Heart right ventricle (tissue), 16 donors: ENCODE data around the gene SELENBP1. TPM values are rescaled to one million over a fixed set of nuclear protein-coding genes. Genes with fewer than 3 reads are reported as not detected.

ENCODE experiments used
- ATAC-seq, 8 donors: fragments of 200-7000 bp; cut with Tn5 transposase; one replicate each; pipeline ENCODE4 v1.9.1; 2020; ENCODE audit warnings: mild to moderate bottlenecking in 8 of 8, moderate library complexity in 8 of 8, moderate number of reproducible peaks in 1 of 8
- DNase-seq, 2 donors: peaks; one replicate each; pipeline ENCODE4 v3.0.0-alpha.2; 2020
- H3K27ac ChIP-seq, 10 donors: fragments of 200-600 bp; sonication (generic) in 2 of 10; one replicate each; pipeline versions ENCODE4 v1.5.0 to v1.8.0; 2020 to 2022; ENCODE audit warnings: mild to moderate bottlenecking in 3 of 10
- H3K27me3 ChIP-seq, 7 donors: fragments of 200-600 bp; one replicate each; pipeline ENCODE4 v1.8.0; 2021 to 2022; ENCODE audit warnings: mild to moderate bottlenecking in 2 of 7
- H3K36me3 ChIP-seq, 9 donors: fragments of 200-600 bp; sonication (generic) in 1 of 9; one replicate each; pipeline versions ENCODE4 v1.5.0 to v1.8.0; 2020 to 2022; ENCODE audit warnings: mild to moderate bottlenecking in 2 of 9
- H3K4me1 ChIP-seq, 9 donors: fragments of 200-600 bp; sonication (generic) in 1 of 9; one replicate each; pipeline versions ENCODE4 v1.5.0 to v1.8.0; 2020 to 2022; ENCODE audit warnings: mild to moderate bottlenecking in 4 of 9
- H3K4me3 ChIP-seq, 10 donors: fragments of 200-600 bp; sonication (generic) in 2 of 10; one replicate each; pipeline versions ENCODE4 v1.5.0 to v1.8.0; 2020 to 2022; ENCODE audit warnings: mild to moderate bottlenecking in 7 of 10, moderate library complexity in 2 of 10
- H3K9me3 ChIP-seq, 11 donors: fragments of 200-600 bp in 10 of 11; sonication (generic) in 2 of 11; one replicate each; pipeline versions ENCODE4 v1.5.0 to v1.8.0; 2013 to 2022; ENCODE audit warnings: mild to moderate bottlenecking in 2 of 11, control low read depth in 1 of 11, moderate library complexity in 1 of 11
- CTCF ChIP-seq, 9 donors: fragments of 200-600 bp; sonication (generic) in 2 of 9; IDR thresholded peaks; one replicate each; pipeline versions ENCODE4 v1.5.0 to v1.8.0; 2021 to 2022; ENCODE audit warnings: antibody characterized with exemption in 9 of 9, mild to moderate bottlenecking in 5 of 9, moderate library complexity in 1 of 9
- WGBS, 2 donors: extraction: QIAGEN DNeasy Blood & Tissue Kit; methylation state at CpG; one replicate each; pipeline ENCODE4 v1.1.7; 2013; ENCODE audit warnings: inconsistent platforms in 1 of 2; 5-methylcytosine and 5-hydroxymethylcytosine counted together
- intact Hi-C, 10 donors: fragments of 100-400 bp; cut with DNase I; formaldehyde crosslinking; loops; one replicate each; pipeline versions ENCODE4 v1.11.1 to v1.14.2; 2022
- polyA plus RNA-seq, 2 donors: library from polyadenylated mRNA; stranded (reverse); fragments of 200-250 nt; gene quantifications; one replicate each; pipeline ENCODE4 v1.2.3, GENCODE V29; 2013
- total RNA-seq, 10 donors: library from RNA; stranded (reverse); fragmentation: NEBNext Ultra II Directional in 3 of 10; extraction: Animal tissue kit (Norgen Biotek cat#: 25700) in 3 of 10; gene quantifications; one replicate each; pipeline versions ENCODE4 v1.2.1 to v1.2.4, GENCODE V29; 2021 to 2023
- donor health status: Arrhythmogenic right ventricular cardiomyopathy.
- donor health status: ischemic (EF 13 %, LVEDD 7.1; RV severe dilation, severe dysfunction).
- donor health status: healthy with polysubstance abuse.
- donor health status: DM: no; HTN: yes; CAD: no.
- donor health status: DM: no; HTN: no; CAD: no.
- donor health status: ischemic (EF 25% LVEDD 6.9; RV normal size, moderate dysfunction).
- donor health status: ischemic (EF 25% LVEDD 5.7; RV mildly dilated, moderate dysfunction).
- donor health status: healthy.
- donor health status: DM: yes; HTN: yes; CAD: no.
- donor health status: Ischemic cardiomyopathy.
- donor health status: ischemic (EF 35%, LVEDD 5.7; RV mildly dilated, moderate dysfunction).
- donor health status: nonischemic (EF 11% LVEDD 7.7; RV severe dilation, severe dysfunction).
- donor health status: DM: yes; HTN: yes; CAD: no.
- donor health status: PGD.
- donor health status: ischemic (EF 29% LVEDD 5.4; RV normal size, mild dysfunction).
- donor health status: nonischemic (EF 23%, LVEDD 6.1; RV moderate dilation, normal function).

SELENBP1 gene
- total and polyA plus RNA-seq, 12 donors = 20.7 to 112 (median 56.2) TPM

- 50 to 56% methylated on average over 7 of the region's 7 CpGs for WGBS, 2 donors
- peaks cover 0 to 32% (median 13%) of the 10 kb centered on the region in 9 donors for H3K4me1 ChIP-seq
- H3K27ac ChIP-seq = peak overlapping the region; percentile 16 to 95 (median 89)
- no peak for DNase-seq
- H3K4me3 ChIP-seq = peak overlapping the region; percentile 56 to 82 (median 68)
- peaks cover 0 to 47% (median 16%) of the 10 kb centered on the region in 9 donors for H3K36me3 ChIP-seq
- H3K9me3 ChIP-seq = peaks cover 0 to 8% (median 0%) of the 10 kb centered on the region in 11 donors
- ATAC-seq = no peak
- intact Hi-C loops = loop anchor here in 7 of 10 donors (2.0 to 10.0 kb wide), 6 partner anchors 19 to 151 kb away; partner anchors contain the start of genes PIP5K1A (in 5 of the 7), VPS72 (in 5 of the 7), PSMB4 (in 4 of the 7) and PI4KB (in 1 of the 7)
- TF ChIP-seq CTCF (IDR thresholded peaks at IDR 0.05) = no peak
- H3K27me3 ChIP-seq = no peaks in the 10 kb centered on the region
Measured at GRCh38 chr1:151346082-151346768, 26.3 kb downstream of the SELENBP1 start.

- intact Hi-C loops = loop anchor here in 8 of 10 donors (5.0 to 10.0 kb wide), 7 partner anchors 37 to 149 kb away; partner anchors contain the start of genes PIP5K1A (in 6 of the 8), VPS72 (in 5 of the 8), PSMB4 (in 3 of the 8) and ZNF687 (in 1 of the 8)
- no peaks in the 10 kb centered on the region for H3K27me3 ChIP-seq
- no peak overlapping the region for H3K4me3 ChIP-seq
- no peak for TF ChIP-seq CTCF (IDR thresholded peaks at IDR 0.05)
- WGBS, 2 donors = 73 to 79% methylated on average over 6 of the region's 6 CpGs
- no peak for ATAC-seq
- DNase-seq = no peak
- peaks cover 0 to 40% (median 14%) of the 10 kb centered on the region in 9 donors for H3K4me1 ChIP-seq
- H3K9me3 ChIP-seq = no peaks in the 10 kb centered on the region
- peaks cover 0 to 48% (median 16%) of the 10 kb centered on the region in 9 donors for H3K36me3 ChIP-seq
- H3K27ac ChIP-seq = no peak overlapping the region
Measured at GRCh38 chr1:151344291-151344690, 28.2 kb downstream of the SELENBP1 start.

- intact Hi-C loops = loop anchor here in 8 of 10 donors (5.0 to 10.0 kb wide), 7 partner anchors 36 to 149 kb away; partner anchors contain the start of genes PIP5K1A (in 6 of the 8), VPS72 (in 5 of the 8), PSMB4 (in 3 of the 8) and ZNF687 (in 1 of the 8)
- no peak for TF ChIP-seq CTCF (IDR thresholded peaks at IDR 0.05)
- WGBS, 2 donors = 80 to 82% methylated on average over 9 of the region's 9 CpGs
Measured at GRCh38 chr1:151343587-151343986, 28.9 kb downstream of the SELENBP1 start.

DNA sequence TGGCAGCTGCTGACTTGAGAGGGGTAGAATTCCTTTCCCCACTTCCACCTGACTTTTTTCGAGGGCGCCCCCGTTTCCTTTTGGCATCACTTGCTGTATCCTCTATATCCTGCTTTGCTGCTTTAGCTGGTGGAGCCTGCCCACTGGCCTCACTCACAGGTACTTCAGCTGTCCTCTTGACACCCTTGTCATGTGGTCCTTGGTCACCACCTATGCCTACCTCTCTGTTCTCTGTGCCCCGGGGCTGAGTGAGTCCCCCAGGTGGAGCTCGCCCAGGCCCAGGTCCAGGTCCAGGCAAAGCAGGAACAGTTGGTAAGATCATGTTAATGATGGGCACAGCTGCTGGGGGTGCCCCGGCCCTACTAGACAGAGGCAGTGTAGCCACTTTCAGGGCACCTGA lies 29.9 kb downstream of the SELENBP1 start:
- WGBS, 2 donors = 84 to 88% methylated on average over 6 of the region's 6 CpGs
- H3K36me3 ChIP-seq = peaks cover 0 to 48% (median 16%) of the 10 kb centered on the region in 9 donors
- no peak overlapping the region for H3K27ac ChIP-seq
- peaks cover 0 to 33% (median 12%) of the 10 kb centered on the region in 9 donors for H3K4me1 ChIP-seq
- H3K4me3 ChIP-seq = no peak overlapping the region
- no peak for TF ChIP-seq CTCF (IDR thresholded peaks at IDR 0.05)
- H3K27me3 ChIP-seq = no peaks in the 10 kb centered on the region
- DNase-seq (no peak), ATAC-seq (no peak)
- H3K9me3 ChIP-seq = no peaks in the 10 kb centered on the region
- intact Hi-C loops = loop anchor here in 8 of 10 donors (5.0 to 10.0 kb wide), 7 partner anchors 35 to 148 kb away; partner anchors contain the start of genes PIP5K1A (in 6 of the 8), VPS72 (in 5 of the 8), PSMB4 (in 3 of the 8) and ZNF687 (in 1 of the 8)

More at GRCh38 chr1:151343587-151343986, 28.9 kb downstream of the SELENBP1 start:
- Histone ChIP-seq H3K4me1 (peaks cover 0 to 40% (median 14%) of the 10 kb centered on the region in 9 donors), H3K36me3 (peaks cover 0 to 48% (median 16%) of the 10 kb centered on the region in 9 donors), H3K9me3 (no peaks in the 10 kb centered on the region), H3K27ac (no peak overlapping the region), H3K4me3 (no peak overlapping the region), H3K27me3 (no peaks in the 10 kb centered on the region)
- ATAC-seq (no peak), DNase-seq (no peak)
